KMS-11 (cell line): ENCODE data around the gene ALKBH2.
A peak's percentile ranks its signal among the peaks of the same experiment; 100 is the strongest.

Source experiments
- H2AFZ ChIP-seq: fragments of 200-600 bp; sonication (generic); 2 replicates; pipeline ENCODE4 v1.6.1; 2016; ENCODE audit warnings: antibody characterized with exemption, mixed run types, low read depth
- H3K27ac ChIP-seq: fragments of 200-600 bp; sonication (generic); 2 replicates; pipeline ENCODE4 v1.6.1; 2016; ENCODE audit warnings: mild to moderate bottlenecking, mixed run types
- H3K27me3 ChIP-seq: fragments of 200-600 bp; sonication (generic); 2 replicates; pipeline ENCODE4 v1.6.1; 2017; ENCODE audit warnings: mild to moderate bottlenecking, low read depth, mixed run types, moderate library complexity; ENCODE audit not compliant: insufficient read depth
- H3K36me3 ChIP-seq: fragments of 200-600 bp; sonication (generic); 2 replicates; pipeline ENCODE4 v1.6.1; 2017; ENCODE audit warnings: mild to moderate bottlenecking, mixed run types; ENCODE audit not compliant: insufficient read depth
- H3K4me1 ChIP-seq: fragments of 200-600 bp; sonication (generic); 2 replicates; pipeline ENCODE4 v1.6.1; 2016; ENCODE audit warnings: mild to moderate bottlenecking, low read depth, mixed run types; ENCODE audit not compliant: poor library complexity, severe bottlenecking
- H3K4me2 ChIP-seq: fragments of 200-600 bp; sonication (generic); 2 replicates; pipeline ENCODE4 v1.7.0; 2016; ENCODE audit warnings: mild to moderate bottlenecking, mixed run types
- H3K4me3 ChIP-seq: fragments of 200-600 bp; sonication (generic); IDR thresholded peaks from 2 replicates; pipeline ENCODE4 v1.6.1; 2017; ENCODE audit warnings: low read depth, low read length, mixed read lengths; ENCODE audit not compliant: insufficient read depth
- H3K79me2 ChIP-seq: fragments of 200-600 bp; sonication (generic); 2 replicates; pipeline ENCODE4 v1.6.1; 2016; ENCODE audit warnings: low read depth, mixed run types; ENCODE audit not compliant: insufficient read depth
- H3K9ac ChIP-seq: fragments of 200-600 bp; sonication (generic); 2 replicates; pipeline ENCODE4 v1.6.1; 2016; ENCODE audit warnings: mild to moderate bottlenecking, mixed run types
- H4K20me1 ChIP-seq: fragments of 200-600 bp; sonication (generic); 2 replicates; pipeline ENCODE4 v1.6.1; 2016; ENCODE audit warnings: mild to moderate bottlenecking, mixed run types; ENCODE audit not compliant: insufficient read depth
- TF ChIP-seq, protein P1 (sequence below): fragments of 200-600 bp; sonication (generic); conservative IDR thresholded peaks from 2 replicates; pipeline ENCODE4 v1.6.1; 2017; ENCODE audit warnings: low read depth, mild to moderate bottlenecking, antibody characterized with exemption, low read length, moderate library complexity, mixed read lengths

ALKBH2 gene

DNA sequence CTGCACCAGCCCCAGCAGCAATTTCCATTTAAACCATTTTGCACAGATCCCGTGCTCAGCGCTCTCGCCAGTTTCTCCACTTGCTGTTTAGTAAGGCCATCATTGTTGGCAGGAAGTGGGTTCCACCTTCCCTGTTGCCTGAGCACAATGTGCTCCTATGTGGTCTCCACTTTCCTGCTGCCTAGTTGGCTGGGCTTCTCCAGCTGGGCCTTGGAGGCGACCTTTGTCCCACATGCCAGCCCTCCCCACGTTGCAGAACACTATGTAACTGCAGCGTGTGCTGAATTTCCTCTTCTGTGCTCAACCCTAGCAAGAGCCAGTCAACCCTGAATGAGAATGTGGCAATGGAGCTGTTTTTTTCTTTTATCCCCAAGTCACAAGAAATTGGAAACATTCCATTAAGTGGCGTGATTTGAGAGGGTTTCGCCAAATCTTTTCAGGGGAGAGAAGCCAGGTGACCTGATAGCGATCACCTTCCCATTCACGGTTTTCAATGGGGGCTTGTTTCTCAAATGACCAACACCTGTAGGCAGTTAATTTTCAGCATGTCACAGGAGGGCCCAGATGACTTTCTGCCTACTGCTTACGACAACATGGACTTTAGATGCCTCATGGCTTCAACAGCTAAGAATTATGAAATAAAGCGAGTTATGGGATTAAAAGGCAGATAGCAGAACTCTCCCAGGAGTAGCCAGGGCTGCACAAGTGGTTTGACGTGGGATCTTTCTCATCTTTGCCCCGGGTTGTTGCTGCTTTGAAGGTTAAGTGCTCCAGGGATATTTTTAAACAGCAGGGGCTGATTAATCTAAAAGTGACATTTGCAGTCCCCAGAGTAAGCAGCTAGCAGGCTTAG is 22.7 kb upstream of the ALKBH2 start, which contains the start of gene ACACB:
Gene ACACB, plus strand, starts transcription at position 830 of the 853 bp plus-strand sequence. CDS start 22,819 bp downstream, outside the sequence.
- Histone ChIP-seq H3K36me3 (no peaks in the 10 kb centered on the region), H3K9ac (no peak within 1 kb of the TSS), H3K4me3 (no peak within 1 kb of the TSS), H3K4me1 (peaks cover 18% of the 10 kb centered on the region), H3K27me3 (no peaks in the 10 kb centered on the region), H2AFZ (no peak within 1 kb of the TSS), H4K20me1 (no peaks in the 10 kb centered on the region), H3K27ac (no peak within 1 kb of the TSS), H3K4me2 (no peak within 1 kb of the TSS), H3K79me2 (no peaks in the 10 kb centered on the region)
- TF ChIP-seq, protein P1, sequence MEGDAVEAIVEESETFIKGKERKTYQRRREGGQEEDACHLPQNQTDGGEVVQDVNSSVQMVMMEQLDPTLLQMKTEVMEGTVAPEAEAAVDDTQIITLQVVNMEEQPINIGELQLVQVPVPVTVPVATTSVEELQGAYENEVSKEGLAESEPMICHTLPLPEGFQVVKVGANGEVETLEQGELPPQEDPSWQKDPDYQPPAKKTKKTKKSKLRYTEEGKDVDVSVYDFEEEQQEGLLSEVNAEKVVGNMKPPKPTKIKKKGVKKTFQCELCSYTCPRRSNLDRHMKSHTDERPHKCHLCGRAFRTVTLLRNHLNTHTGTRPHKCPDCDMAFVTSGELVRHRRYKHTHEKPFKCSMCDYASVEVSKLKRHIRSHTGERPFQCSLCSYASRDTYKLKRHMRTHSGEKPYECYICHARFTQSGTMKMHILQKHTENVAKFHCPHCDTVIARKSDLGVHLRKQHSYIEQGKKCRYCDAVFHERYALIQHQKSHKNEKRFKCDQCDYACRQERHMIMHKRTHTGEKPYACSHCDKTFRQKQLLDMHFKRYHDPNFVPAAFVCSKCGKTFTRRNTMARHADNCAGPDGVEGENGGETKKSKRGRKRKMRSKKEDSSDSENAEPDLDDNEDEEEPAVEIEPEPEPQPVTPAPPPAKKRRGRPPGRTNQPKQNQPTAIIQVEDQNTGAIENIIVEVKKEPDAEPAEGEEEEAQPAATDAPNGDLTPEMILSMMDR = no peak

DNA sequence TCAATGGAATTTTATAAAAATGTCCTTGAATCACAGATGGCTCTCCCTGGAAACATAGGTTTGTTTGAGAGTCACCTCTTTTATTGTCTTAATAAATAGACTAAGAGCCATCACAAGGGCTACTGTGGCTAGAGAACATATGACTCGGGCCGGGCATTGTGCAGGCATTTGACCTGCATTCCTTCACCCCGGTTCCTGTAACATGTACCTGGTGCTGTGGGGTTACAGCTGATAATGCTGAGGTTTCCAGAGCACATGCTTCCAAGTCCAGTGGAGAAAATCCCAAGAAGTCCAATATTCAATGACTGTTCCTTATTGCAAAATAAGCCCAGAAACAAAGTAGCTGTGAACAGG is 22.1 kb upstream of the ALKBH2 start:
- Histone ChIP-seq H4K20me1 (no peaks in the 10 kb centered on the region), H3K36me3 (no peaks in the 10 kb centered on the region), H3K27me3 (no peaks in the 10 kb centered on the region), H3K4me2 (peak overlapping the region; percentile 29), H3K4me3 (no peak overlapping the region), H2AFZ (no peak overlapping the region), H3K27ac (no peak overlapping the region), H3K9ac (no peak overlapping the region), H3K79me2 (no peaks in the 10 kb centered on the region), H3K4me1 (peaks cover 18% of the 10 kb centered on the region)
- TF ChIP-seq, protein P1 = no peak

DNA sequence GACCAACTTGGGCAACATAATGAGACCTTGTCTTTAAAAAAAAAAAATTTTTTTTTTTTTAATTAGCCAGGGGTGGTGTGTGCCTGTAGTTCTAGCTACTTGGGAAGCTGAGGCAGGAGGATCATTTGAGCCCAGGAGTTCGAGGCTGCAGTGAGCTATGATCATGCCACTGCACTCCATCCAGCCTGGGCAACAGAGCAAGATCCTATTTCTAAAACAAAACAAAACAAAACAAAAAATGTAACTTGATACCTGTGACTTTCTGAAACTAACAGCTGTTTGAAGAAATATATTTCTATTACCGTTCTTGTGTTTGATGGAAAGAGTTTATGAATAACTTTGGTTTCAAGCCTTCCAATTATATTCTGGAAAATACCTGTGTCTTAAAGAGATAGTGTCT is 21.4 kb upstream of the ALKBH2 start:
- H3K4me3 ChIP-seq = no peak overlapping the region
- no peak overlapping the region for H2AFZ ChIP-seq
- H3K27ac ChIP-seq = no peak overlapping the region
- H4K20me1 ChIP-seq = no peaks in the 10 kb centered on the region
- H3K4me1 ChIP-seq = peaks cover 18% of the 10 kb centered on the region
- no peaks in the 10 kb centered on the region for H3K79me2 ChIP-seq
- TF ChIP-seq, protein P1 = no peak
- peak overlapping the region; percentile 29 for H3K4me2 ChIP-seq
- no peak overlapping the region for H3K9ac ChIP-seq
- H3K27me3 ChIP-seq = no peaks in the 10 kb centered on the region
- no peaks in the 10 kb centered on the region for H3K36me3 ChIP-seq

DNA sequence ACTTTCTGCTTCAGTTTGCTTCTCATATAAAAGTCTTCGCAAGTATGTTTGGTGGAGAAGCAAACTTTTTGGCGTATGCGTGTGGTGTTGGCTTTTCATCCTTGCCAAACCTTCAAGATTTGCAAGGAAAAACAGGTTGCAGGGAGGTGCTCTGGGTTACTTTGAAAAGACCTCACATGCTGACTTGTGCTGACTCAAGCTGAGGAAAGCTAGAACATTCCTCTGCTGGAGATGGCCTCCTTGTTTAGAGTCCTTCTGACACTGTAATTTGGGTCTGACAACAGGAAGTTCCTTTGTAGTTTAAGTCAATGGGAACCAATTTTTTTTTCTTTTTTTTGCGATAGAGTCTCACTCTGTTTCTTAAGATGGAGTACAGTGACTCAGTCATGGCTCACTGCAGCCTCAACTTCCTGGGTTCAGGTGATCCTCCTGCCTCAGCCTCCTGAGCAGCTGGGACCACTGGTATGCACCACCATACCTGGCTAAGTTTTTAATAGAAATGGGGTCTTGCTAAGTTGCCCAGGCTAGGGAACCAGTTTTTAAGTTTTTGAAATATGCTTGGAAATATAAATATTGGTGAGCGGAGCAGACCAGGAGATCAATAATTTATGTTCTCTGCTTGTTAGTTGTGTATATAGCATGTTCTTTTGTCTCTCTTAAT is 20.5 kb upstream of the ALKBH2 start:
- H2AFZ ChIP-seq = no peak overlapping the region
- H3K4me2 ChIP-seq = no peak overlapping the region
- H3K36me3 ChIP-seq = no peaks in the 10 kb centered on the region
- no peak overlapping the region for H3K4me3 ChIP-seq
- TF ChIP-seq, protein P1 = no peak
- H3K4me1 ChIP-seq = peaks cover 18% of the 10 kb centered on the region
- H3K9ac ChIP-seq = no peak overlapping the region
- no peaks in the 10 kb centered on the region for H4K20me1 ChIP-seq
- no peaks in the 10 kb centered on the region for H3K27me3 ChIP-seq
- no peak overlapping the region for H3K27ac ChIP-seq
- no peaks in the 10 kb centered on the region for H3K79me2 ChIP-seq
